Prostate gland (tissue), 2 donors: ENCODE measurements around the gene THRB.

Experiments
- CTCF ChIP-seq, 4 experiments: fragments of 200-600 bp in 2 of 4; fragments of 450-650 bp in 2 of 4; sonication (generic) in 2 of 4; IDR thresholded peaks; 1 replicate in 3 of 4; 2 replicates in 1 of 4; pipeline ENCODE4 v1.5.1; 2016 to 2019; ENCODE audit warnings: antibody characterized with exemption in 4 of 4, mild to moderate bottlenecking in 2 of 4, moderate library complexity in 2 of 4
- POLR2A ChIP-seq: fragments of 450-650 bp; IDR thresholded peaks from one replicate; pipeline ENCODE4 v1.6.1; 2016; ENCODE audit warnings: antibody characterized with exemption, mild to moderate bottlenecking
- POLR2AphosphoS5 ChIP-seq: sonication (generic); formaldehyde crosslinking; IDR thresholded peaks from one replicate; pipeline ENCODE4 v1.6.1; 2017; ENCODE audit warnings: antibody characterized with exemption

- TF ChIP-seq CTCF (IDR thresholded peaks at IDR 0.05): no peak
- TF ChIP-seq POLR2A: no peak
- no peak for TF ChIP-seq POLR2AphosphoS5
Measured at GRCh38 chr3:24197809-24198208, 296.8 kb downstream of the THRB start.
